HUES64 (cell line): ENCODE results near the gene BMAL2.

ENCODE experiments used
- H3K27ac ChIP-seq: 2 replicates; pipeline ENCODE4 v1.7.0; 2013; ENCODE audit warnings: low read depth, low read length, inconsistent platforms
- H3K27me3 ChIP-seq: 2 replicates; pipeline ENCODE4 v1.6.1; 2013; ENCODE audit warnings: mild to moderate bottlenecking, low read length; ENCODE audit not compliant: insufficient read depth
- H3K36me3 ChIP-seq: 2 replicates; pipeline ENCODE4 v1.6.1; 2013; ENCODE audit warnings: mild to moderate bottlenecking, low read length; ENCODE audit not compliant: insufficient read depth
- H3K4me1 ChIP-seq: 2 replicates; pipeline ENCODE4 v1.6.1; 2013; ENCODE audit warnings: mild to moderate bottlenecking, low read length, moderate library complexity; ENCODE audit not compliant: insufficient read depth
- H3K4me3 ChIP-seq: 2 replicates; pipeline ENCODE4 v1.5.1; 2013; ENCODE audit warnings: mild to moderate bottlenecking, low read length, moderate library complexity
- H3K9ac ChIP-seq: 2 replicates; pipeline ENCODE4 v1.6.1; 2013; ENCODE audit warnings: mild to moderate bottlenecking, low read depth, low read length
- H3K9me3 ChIP-seq: 2 replicates; pipeline ENCODE4 v1.6.1; 2013; ENCODE audit warnings: low read depth, low read length; ENCODE audit not compliant: insufficient read depth
- WGBS: fragments of 150-250, 120-280 bp; methylation state at CpG from one replicate; pipeline ENCODE4 v1.1.7; 2013; ENCODE audit warnings: missing lambda C conversion rate; 5-methylcytosine and 5-hydroxymethylcytosine counted together

The BMAL2 gene

GRCh38 chr12:27324530-27324929 lies 8.1 kb upstream of the BMAL2 start:
- Histone ChIP-seq H3K4me1 (peaks cover 5% of the 10 kb centered on the region; the same call in 1 of the 2 replicates), H3K36me3 (peaks cover 45% of the 10 kb centered on the region), H3K4me3 (no peak overlapping the region), H3K27ac (no peak overlapping the region), H3K9ac (no peak overlapping the region), H3K27me3 (no peaks in the 10 kb centered on the region), H3K9me3 (no peaks in the 10 kb centered on the region)

GRCh38 chr12:27330846-27331245 lies 1.8 kb upstream of the BMAL2 start:
- Histone ChIP-seq H3K4me1 (peaks cover 24% of the 10 kb centered on the region), H3K27ac (no peak overlapping the region), H3K4me3 (no peak overlapping the region), H3K36me3 (0 out of 2 replicates have a peak, but pooled peaks cover 4% of the 10 kb centered on the region), H3K27me3 (peaks cover 42% of the 10 kb centered on the region), H3K9ac (peak overlapping the region; percentile 38; the same call in 1 of the 2 replicates), H3K9me3 (no peaks in the 10 kb centered on the region)
- WGBS = 78% methylated on average over 1 of the region's 1 CpG

- 81% methylated on average over 6 of the region's 7 CpGs for WGBS
- Histone ChIP-seq H3K36me3 (no peaks in the 10 kb centered on the region), H3K27ac (no peak overlapping the region), H3K27me3 (peaks cover 42% of the 10 kb centered on the region), H3K4me3 (peak overlapping the region; percentile 14; the same call in 1 of the 2 replicates), H3K9ac (peak overlapping the region; percentile 38; the same call in 1 of the 2 replicates), H3K4me1 (peaks cover 24% of the 10 kb centered on the region), H3K9me3 (no peaks in the 10 kb centered on the region)
Observed at GRCh38 chr12:27331291-27331926, 1.2 kb upstream of the BMAL2 start.

GRCh38 chr12:27331927-27332324 lies 710 bp upstream of the BMAL2 start:
- 63% methylated on average over 2 of the region's 3 CpGs for WGBS

GRCh38 chr12:27332407-27332713 lies 276 bp upstream of the BMAL2 start:
- H3K9ac ChIP-seq = peak overlapping the region; percentile 86
- 7% methylated on average over 10 of the region's 10 CpGs for WGBS
- H3K36me3 ChIP-seq = no peaks in the 10 kb centered on the region
- H3K27ac ChIP-seq = no peak overlapping the region
- no peaks in the 10 kb centered on the region for H3K9me3 ChIP-seq
- H3K27me3 ChIP-seq = peaks cover 42% of the 10 kb centered on the region
- H3K4me3 ChIP-seq = peak overlapping the region; percentile 67
- H3K4me1 ChIP-seq = peaks cover 24% of the 10 kb centered on the region

More at GRCh38 chr12:27331927-27332324, 710 bp upstream of the BMAL2 start:
- no peak overlapping the region for H3K9ac ChIP-seq
- H3K36me3 ChIP-seq = no peaks in the 10 kb centered on the region
- no peaks in the 10 kb centered on the region for H3K9me3 ChIP-seq
- peaks cover 24% of the 10 kb centered on the region for H3K4me1 ChIP-seq
- peak overlapping the region; percentile 67 for H3K4me3 ChIP-seq
- H3K27ac ChIP-seq = no peak overlapping the region
- H3K27me3 ChIP-seq = peaks cover 42% of the 10 kb centered on the region

GRCh38 chr12:27333403-27334009 lies 870 bp downstream of the BMAL2 start:
- peaks cover 42% of the 10 kb centered on the region for H3K27me3 ChIP-seq
- H3K36me3 ChIP-seq = no peaks in the 10 kb centered on the region
- no peak overlapping the region for H3K27ac ChIP-seq
- no peaks in the 10 kb centered on the region for H3K9me3 ChIP-seq
- peaks cover 24% of the 10 kb centered on the region for H3K4me1 ChIP-seq
- H3K4me3 ChIP-seq = peak overlapping the region; percentile 67
- WGBS = under 1% methylated on average over 40 of the region's 40 CpGs
- H3K9ac ChIP-seq = peak overlapping the region; percentile 86

- H3K4me3 ChIP-seq = peak overlapping the region; percentile 67
Observed at GRCh38 chr12:27334042-27334720, 1.5 kb downstream of the BMAL2 start.

GRCh38 chr12:27334721-27335082 lies 2.1 kb downstream of the BMAL2 start:
- no peak overlapping the region for H3K27ac ChIP-seq
- WGBS = 71% methylated on average over 4 of the region's 6 CpGs

More at GRCh38 chr12:27334042-27334720, 1.5 kb downstream of the BMAL2 start:
- Histone ChIP-seq H3K27me3 (peaks cover 42% of the 10 kb centered on the region), H3K27ac (no peak overlapping the region), H3K9me3 (no peaks in the 10 kb centered on the region), H3K36me3 (no peaks in the 10 kb centered on the region), H3K4me1 (peaks cover 24% of the 10 kb centered on the region), H3K9ac (peak overlapping the region; percentile 86; the same call in 1 of the 2 replicates)
- WGBS = 30% methylated on average over 6 of the region's 7 CpGs

GRCh38 chr12:27335364-27336281 lies 3.0 kb downstream of the BMAL2 start:
- 86% methylated on average over 4 of the region's 5 CpGs for WGBS
- H3K36me3 ChIP-seq = no peaks in the 10 kb centered on the region
- H3K9me3 ChIP-seq = no peaks in the 10 kb centered on the region
- H3K9ac ChIP-seq = no peak overlapping the region
- no peak overlapping the region for H3K4me3 ChIP-seq
- H3K4me1 ChIP-seq = peaks cover 24% of the 10 kb centered on the region
- H3K27me3 ChIP-seq = peaks cover 42% of the 10 kb centered on the region
- no peak overlapping the region for H3K27ac ChIP-seq

More at GRCh38 chr12:27334721-27335082, 2.1 kb downstream of the BMAL2 start:
- Histone ChIP-seq H3K4me1 (peaks cover 24% of the 10 kb centered on the region), H3K36me3 (no peaks in the 10 kb centered on the region), H3K9me3 (no peaks in the 10 kb centered on the region), H3K27me3 (peaks cover 42% of the 10 kb centered on the region), H3K4me3 (no peak overlapping the region), H3K9ac (no peak overlapping the region)

- no peaks in the 10 kb centered on the region for H3K36me3 ChIP-seq
- 97% methylated on average over 2 of the region's 2 CpGs for WGBS
- no peak overlapping the region for H3K27ac ChIP-seq
- no peaks in the 10 kb centered on the region for H3K9me3 ChIP-seq
- H3K9ac ChIP-seq = no peak overlapping the region
- peaks cover 20% of the 10 kb centered on the region for H3K4me1 ChIP-seq
- H3K4me3 ChIP-seq = no peak overlapping the region
- H3K27me3 ChIP-seq = peaks cover 36% of the 10 kb centered on the region
Observed at GRCh38 chr12:27336282-27336653, 3.6 kb downstream of the BMAL2 start.
